ENCODE measurements around the gene ZCCHC14.

GRCh38 chr16:87490096-87490798 is 2.6 kb downstream of the ZCCHC14 start:
- TF ChIP-seq JUNB (IDR thresholded peaks at IDR 0.05) (no peak), SREBF2 (IDR thresholded peaks at IDR 0.05) (no peak), POLR2A (IDR thresholded peaks at IDR 0.05; ENCODE audit: low read length) (no peak), EHMT2 (IDR thresholded peaks at IDR 0.05; ENCODE audit: low read depth) (no peak), JUN (IDR thresholded peaks at IDR 0.05) (no peak), ELK1 (IDR thresholded peaks at IDR 0.05; ENCODE audit: low read depth, low read length) (no peak), MAX (IDR thresholded peaks at IDR 0.05) (no peak), REST (IDR thresholded peaks at IDR 0.05) (no peak), ZSCAN20 (CRISPR knock-in tag; IDR thresholded peaks at IDR 0.05) (no peak), HMGXB4 (CRISPR knock-in tag; IDR thresholded peaks at IDR 0.05; ENCODE audit: borderline replicate concordance) (no peak)

All from A549 (cell line).